Esophagus muscularis mucosa (tissue), 4 donors: Measurements from ENCODE around the gene CEP170B. TPM values are rescaled to one million over a fixed set of nuclear protein-coding genes. Genes with fewer than 3 reads are reported as not detected.

Experiments
- DNase-seq: peaks from one replicate; pipeline ENCODE4 v3.0.0-alpha.2; 2017; ENCODE audit errors: extremely low spot score
- H3K27ac ChIP-seq, 4 donors: fragments of 200-600 bp; sonication (generic); replicated peaks in 1 of 4; 1 replicate in 3 of 4; 2 replicates in 1 of 4; pipeline ENCODE4 v1.5.1; 2016 to 2019; ENCODE audit warnings: mild to moderate bottlenecking in 1 of 4
- H3K27me3 ChIP-seq, 4 donors: fragments of 200-600 bp; sonication (generic); one replicate each; pipeline versions ENCODE4 v1.5.1 to v1.6.0; 2016 to 2019
- H3K36me3 ChIP-seq, 4 donors: fragments of 200-600 bp; sonication (generic); one replicate each; pipeline ENCODE4 v1.5.1; 2016 to 2019
- H3K4me1 ChIP-seq, 4 donors: fragments of 200-600 bp; sonication (generic); one replicate each; pipeline ENCODE4 v1.5.1; 2016 to 2019
- H3K4me3 ChIP-seq, 4 donors: fragments of 200-600 bp; sonication (generic); 1 replicate in 2 of 4; 2 replicates in 2 of 4; pipeline ENCODE4 v1.5.1; 2016 to 2019; ENCODE audit warnings: mild to moderate bottlenecking in 4 of 4, moderate library complexity in 1 of 4
- H3K9me3 ChIP-seq, 4 donors: fragments of 200-600 bp; sonication (generic); 1 replicate in 3 of 4; 2 replicates in 1 of 4; pipeline ENCODE4 v1.5.1; 2016 to 2019
- EP300 ChIP-seq: sonication (generic); formaldehyde crosslinking; IDR thresholded peaks from one replicate; pipeline ENCODE4 v1.6.1; 2017; ENCODE audit warnings: antibody characterized with exemption
- POLR2A ChIP-seq: fragments of 450-650 bp; IDR thresholded peaks from one replicate; pipeline ENCODE4 v1.6.1; 2017; ENCODE audit warnings: antibody characterized with exemption, moderate library complexity, mild to moderate bottlenecking, low read depth
- POLR2AphosphoS5 ChIP-seq, 2 donors: sonication (generic); formaldehyde crosslinking; IDR thresholded peaks; one replicate each; pipeline ENCODE4 v1.6.1; 2017; ENCODE audit warnings: antibody characterized with exemption in 2 of 2
- WGBS: methylation state at CpG from one replicate; pipeline ENCODE4 v1.1.5; 2018; 5-methylcytosine and 5-hydroxymethylcytosine counted together
- intact Hi-C: fragments of 100-400 bp; cut with DNase I; formaldehyde crosslinking; loops from one replicate; pipeline ENCODE4 v1.15.1; 2023
- total RNA-seq, 4 donors: library from RNA; depleted of rRNA; stranded (reverse); fragments of >200 nt; gene quantifications; one replicate each; pipeline versions ENCODE4 v1.1.0 to v1.2.1, GENCODE V29; 2016
- TF ChIP-seq, protein P1 (sequence below), 3 experiments: fragments of 200-600 bp in 2 of 3; fragments of 450-650 bp in 1 of 3; sonication (generic) in 2 of 3; IDR thresholded peaks; one replicate each; pipeline ENCODE4 v1.5.1; 2017 to 2019; ENCODE audit warnings: antibody characterized with exemption in 3 of 3, mild to moderate bottlenecking in 2 of 3, moderate library complexity in 1 of 3

The CEP170B gene
- total RNA-seq, 4 donors from 2014 or later, result 24.1 to 70.6 (median 45.7) TPM

DNA sequence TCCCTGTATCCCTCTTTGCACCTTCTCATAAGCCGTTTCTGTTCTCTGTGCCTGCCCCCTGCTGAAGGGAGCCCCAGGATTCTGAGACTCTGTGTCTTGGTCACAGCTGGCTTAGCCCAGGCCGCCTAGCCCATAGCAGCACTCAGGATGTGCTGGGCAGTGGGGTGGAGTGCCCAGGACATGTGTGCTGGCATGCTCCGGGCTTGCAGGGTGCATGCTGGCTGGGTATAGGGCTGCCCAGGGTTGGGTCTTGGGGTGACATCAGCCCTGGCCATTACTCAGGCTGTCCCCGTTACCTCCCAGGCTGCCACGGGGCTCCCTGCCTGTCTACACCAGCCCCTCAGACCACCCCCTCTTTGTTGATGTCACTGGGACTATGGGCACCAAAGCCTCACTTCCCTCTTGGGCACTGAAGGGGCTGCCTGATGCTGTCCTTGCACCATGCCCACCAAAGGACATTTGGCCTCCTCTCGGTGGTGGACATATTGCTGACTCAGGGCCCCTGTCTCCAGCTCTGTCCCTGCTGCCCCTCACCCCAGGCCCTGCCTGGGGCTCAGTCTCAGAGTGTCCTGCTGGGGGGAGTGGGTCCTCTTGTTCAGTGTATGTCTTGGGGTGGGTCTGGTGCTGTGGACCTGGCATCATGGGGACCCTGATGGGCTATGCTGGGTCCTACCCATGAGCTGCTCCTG, 2.4 kb downstream of the CEP170B start:
- peaks cover 0 to 18% (median 3%) of the 10 kb centered on the region in 4 donors for H3K36me3 ChIP-seq
- no peaks in the 10 kb centered on the region for H3K9me3 ChIP-seq
- WGBS, result 90% methylated on average over 5 of the region's 6 CpGs
- no peaks in the 10 kb centered on the region for H3K27me3 ChIP-seq
- no peak for DNase-seq
- intact Hi-C loops, result no loop called here
- TF ChIP-seq POLR2AphosphoS5 (IDR thresholded peaks at IDR 0.05) (no peak), POLR2A (no peak), EP300 (no peak)
- TF ChIP-seq, protein P1, sequence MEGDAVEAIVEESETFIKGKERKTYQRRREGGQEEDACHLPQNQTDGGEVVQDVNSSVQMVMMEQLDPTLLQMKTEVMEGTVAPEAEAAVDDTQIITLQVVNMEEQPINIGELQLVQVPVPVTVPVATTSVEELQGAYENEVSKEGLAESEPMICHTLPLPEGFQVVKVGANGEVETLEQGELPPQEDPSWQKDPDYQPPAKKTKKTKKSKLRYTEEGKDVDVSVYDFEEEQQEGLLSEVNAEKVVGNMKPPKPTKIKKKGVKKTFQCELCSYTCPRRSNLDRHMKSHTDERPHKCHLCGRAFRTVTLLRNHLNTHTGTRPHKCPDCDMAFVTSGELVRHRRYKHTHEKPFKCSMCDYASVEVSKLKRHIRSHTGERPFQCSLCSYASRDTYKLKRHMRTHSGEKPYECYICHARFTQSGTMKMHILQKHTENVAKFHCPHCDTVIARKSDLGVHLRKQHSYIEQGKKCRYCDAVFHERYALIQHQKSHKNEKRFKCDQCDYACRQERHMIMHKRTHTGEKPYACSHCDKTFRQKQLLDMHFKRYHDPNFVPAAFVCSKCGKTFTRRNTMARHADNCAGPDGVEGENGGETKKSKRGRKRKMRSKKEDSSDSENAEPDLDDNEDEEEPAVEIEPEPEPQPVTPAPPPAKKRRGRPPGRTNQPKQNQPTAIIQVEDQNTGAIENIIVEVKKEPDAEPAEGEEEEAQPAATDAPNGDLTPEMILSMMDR (IDR thresholded peaks at IDR 0.05), result no peak
- H3K4me3 ChIP-seq, result no peak overlapping the region
- H3K4me1 ChIP-seq, result peaks cover 23 to 67% (median 38%) of the 10 kb centered on the region in 4 donors
- H3K27ac ChIP-seq, result no peak overlapping the region

DNA sequence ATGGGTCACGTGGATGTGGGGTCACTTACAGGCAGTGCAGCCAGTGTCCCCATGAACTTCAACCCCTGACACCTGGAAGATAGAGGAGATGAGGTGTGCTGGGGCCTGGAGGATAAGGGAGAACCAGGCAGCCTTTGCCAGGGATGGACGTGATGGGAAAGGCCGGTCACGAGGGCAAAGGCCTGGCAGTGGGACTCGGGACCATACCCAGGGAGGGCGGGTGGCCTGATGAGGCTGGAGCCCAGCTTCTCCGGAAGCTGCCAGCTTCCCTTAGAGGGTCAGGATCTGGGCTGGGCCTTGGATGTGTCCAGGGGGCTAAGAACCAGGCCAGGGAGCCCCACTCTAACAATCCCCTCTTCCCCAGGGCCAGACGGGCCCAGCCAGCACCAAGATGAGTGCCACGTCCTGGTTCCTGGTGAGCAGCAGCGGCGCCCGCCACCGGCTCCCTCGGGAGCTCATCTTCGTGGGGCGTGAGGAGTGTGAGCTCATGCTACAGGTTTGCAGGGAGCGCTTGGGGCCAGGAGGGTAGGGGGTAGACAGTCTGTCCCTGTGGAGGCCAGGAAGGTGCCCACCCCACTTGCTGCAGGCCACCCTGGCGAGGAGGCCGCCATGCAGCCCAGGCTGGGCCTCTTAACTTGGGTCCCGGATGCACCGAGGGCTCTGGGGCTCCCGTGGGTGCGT, 3.1 kb downstream of the CEP170B start:
- TF ChIP-seq POLR2AphosphoS5 (IDR thresholded peaks at IDR 0.05), result no peak
- TF ChIP-seq POLR2A, result no peak
- TF ChIP-seq, protein P1 (IDR thresholded peaks at IDR 0.05), result no peak
- no peak for TF ChIP-seq EP300
- 100% methylated on average over 1 of the region's 23 CpGs for WGBS
- H3K27me3 ChIP-seq, result no peaks in the 10 kb centered on the region
- peaks cover 0 to 18% (median 3%) of the 10 kb centered on the region in 4 donors for H3K36me3 ChIP-seq
- peaks cover 23 to 74% (median 45%) of the 10 kb centered on the region in 4 donors for H3K4me1 ChIP-seq
- no peak overlapping the region for H3K27ac ChIP-seq
- intact Hi-C loops, result no loop called here
- DNase-seq, result no peak
- no peak overlapping the region for H3K4me3 ChIP-seq
- H3K9me3 ChIP-seq, result no peaks in the 10 kb centered on the region

DNA sequence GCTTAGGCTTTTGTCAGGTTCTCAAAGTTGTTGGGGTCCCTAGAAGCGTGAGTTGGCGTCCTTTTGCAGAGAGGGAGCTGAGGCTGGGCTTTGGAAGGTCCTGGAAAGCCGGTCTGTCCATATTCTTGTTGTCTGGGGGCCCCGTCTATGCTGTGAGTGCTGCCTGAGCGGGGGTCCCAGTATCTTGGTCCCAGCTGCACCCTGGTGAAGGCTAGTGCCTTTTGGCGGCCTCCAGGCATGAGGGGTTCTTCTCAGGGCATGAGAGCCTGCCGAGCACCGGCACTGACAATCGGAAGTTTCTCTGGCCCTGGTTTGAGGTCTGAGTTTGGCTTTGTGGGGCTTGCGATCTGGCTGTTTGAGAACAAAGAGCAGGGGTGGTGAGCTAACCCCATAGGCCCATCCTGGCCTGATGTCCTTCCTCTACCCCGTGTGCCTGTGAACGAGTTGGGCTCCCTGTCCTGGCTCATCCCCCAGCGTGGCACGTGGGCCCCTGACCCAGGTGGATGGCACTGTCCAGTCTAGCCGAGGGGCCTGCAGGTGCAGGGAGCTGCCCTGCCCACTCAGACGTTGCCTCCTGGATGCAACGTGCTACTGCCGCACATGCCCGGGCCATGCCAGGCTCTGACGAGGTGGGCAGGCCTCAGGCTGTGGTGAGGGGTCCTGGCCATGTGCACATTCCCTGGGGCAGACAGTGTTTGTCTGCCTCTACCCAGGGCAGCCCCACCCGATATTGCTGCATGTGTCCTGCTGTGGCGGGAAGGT, 3.9 kb downstream of the CEP170B start:
- H3K4me1 ChIP-seq, result peaks cover 23 to 79% (median 48%) of the 10 kb centered on the region in 4 donors
- DNase-seq, result no peak
- WGBS, result 94% methylated on average over 10 of the region's 22 CpGs
- H3K27me3 ChIP-seq, result no peaks in the 10 kb centered on the region
- no peaks in the 10 kb centered on the region for H3K9me3 ChIP-seq
- no peak overlapping the region for H3K27ac ChIP-seq
- intact Hi-C loops, result no loop called here
- peaks cover 0 to 18% (median 3%) of the 10 kb centered on the region in 4 donors for H3K36me3 ChIP-seq
- TF ChIP-seq POLR2A (no peak), EP300 (no peak), POLR2AphosphoS5 (IDR thresholded peaks at IDR 0.05) (no peak)
- TF ChIP-seq, protein P1 (IDR thresholded peaks at IDR 0.05), result no peak
- no peak overlapping the region for H3K4me3 ChIP-seq

DNA sequence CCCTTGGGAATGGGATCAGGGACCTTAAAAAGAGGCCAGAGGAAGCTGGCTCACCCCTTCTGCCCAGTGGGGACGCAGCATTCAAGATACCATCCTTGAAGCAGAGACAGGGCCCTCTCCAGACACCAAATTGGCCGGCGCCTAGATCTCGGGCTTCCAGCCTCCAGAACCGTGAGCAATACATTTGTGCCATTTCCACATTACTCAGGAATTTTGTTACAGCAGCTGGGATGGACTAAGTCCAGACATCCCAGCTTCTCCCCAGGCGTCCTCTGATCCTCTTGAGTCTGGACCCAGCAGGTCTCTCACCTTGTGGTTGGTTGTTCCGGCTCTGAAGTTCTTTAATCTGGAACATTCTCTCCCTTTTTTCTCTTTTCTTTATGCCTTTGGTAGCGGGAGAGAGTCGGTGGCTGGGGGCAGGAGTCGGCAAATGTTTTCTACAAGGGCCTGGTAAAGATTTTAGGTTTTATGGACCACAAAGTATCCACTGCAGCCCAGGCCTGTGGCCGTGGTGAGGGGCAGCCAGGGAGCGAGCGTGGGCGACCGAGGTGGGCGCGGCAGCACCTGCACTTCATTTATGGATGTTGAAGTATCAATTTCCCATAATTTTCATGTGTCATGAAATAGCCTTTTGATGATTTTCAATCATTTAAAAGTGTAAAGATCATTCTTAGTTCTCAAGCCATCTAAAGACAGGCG, 4.8 kb downstream of the CEP170B start:
- DNase-seq, result no peak
- peaks cover 17 to 74% (median 40%) of the 10 kb centered on the region in 4 donors for H3K4me1 ChIP-seq

More for the DNA sequence above, 4.8 kb downstream of the CEP170B start:
- H3K27me3 ChIP-seq, result no peaks in the 10 kb centered on the region
- no peak overlapping the region for H3K27ac ChIP-seq
- TF ChIP-seq, protein P1 (IDR thresholded peaks at IDR 0.05), result no peak
- no peak for TF ChIP-seq POLR2A
- TF ChIP-seq POLR2AphosphoS5 (IDR thresholded peaks at IDR 0.05), result no peak
- no peak for TF ChIP-seq EP300
- WGBS, result 93% methylated on average over 18 of the region's 18 CpGs
- no peaks in the 10 kb centered on the region for H3K9me3 ChIP-seq
- H3K36me3 ChIP-seq, result peaks cover 0 to 18% (median 3%) of the 10 kb centered on the region in 4 donors
- intact Hi-C loops, result no loop called here
- no peak overlapping the region for H3K4me3 ChIP-seq
